Testis (tissue), 3 donors: Measurements from ENCODE around the gene NAB1. TPM values are rescaled to one million over a fixed set of nuclear protein-coding genes. Genes with fewer than 3 reads are reported as not detected.
"Not testable (repeated sequence)": the region's sequence is repeated elsewhere in the genome, so short reads cannot be mapped to it uniquely, and the experiment has no call there.

Experiments
- DNase-seq: peaks from one replicate; pipeline ENCODE4 v3.0.0-alpha.2; 2019
- H3K27ac ChIP-seq, 2 donors: fragments of 200-600 bp; sonication (generic); one replicate each; pipeline ENCODE4 v1.5.1; 2019
- H3K27me3 ChIP-seq: fragments of 200-600 bp; sonication (generic); one replicate; pipeline ENCODE4 v1.5.1; 2019
- H3K36me3 ChIP-seq: fragments of 200-600 bp; sonication (generic); one replicate; pipeline ENCODE4 v1.5.1; 2017; ENCODE audit warnings: low read depth; ENCODE audit errors: missing control alignments
- H3K4me1 ChIP-seq: fragments of 200-600 bp; sonication (generic); one replicate; pipeline ENCODE4 v1.5.1; 2019
- H3K4me3 ChIP-seq, 2 donors: fragments of 200-600 bp; sonication (generic); one replicate each; pipeline ENCODE4 v1.5.1; 2017 to 2019
- H3K9me3 ChIP-seq: fragments of 200-600 bp; sonication (generic); one replicate; pipeline ENCODE4 v1.5.1; 2017
- CTCF ChIP-seq, 3 experiments: fragments of 450-650 bp in 2 of 3; fragments of 200-600 bp in 1 of 3; sonication (generic) in 1 of 3; IDR thresholded peaks; one replicate each; pipeline ENCODE4 v1.5.1; 2016 to 2019; ENCODE audit warnings: antibody characterized with exemption in 3 of 3, mild to moderate bottlenecking in 2 of 3, moderate library complexity in 1 of 3
- POLR2A ChIP-seq: fragments of 450-650 bp; IDR thresholded peaks from one replicate; pipeline ENCODE4 v1.6.1; 2017; ENCODE audit warnings: antibody characterized with exemption, mild to moderate bottlenecking, moderate library complexity
- WGBS, 2 donors: methylation state at CpG; one replicate each; pipeline ENCODE4 v1.1.5; 2018; 5-methylcytosine and 5-hydroxymethylcytosine counted together
- intact Hi-C: fragments of 100-400 bp; cut with DNase I; formaldehyde crosslinking; loops from one replicate; pipeline ENCODE4 v1.15.1; 2023; ENCODE audit warnings: low total_unique reads
- polyA plus RNA-seq: library from polyadenylated mRNA; stranded (reverse); fragments of 350-450 nt; fragmentation: Illumina TruSeq; extraction: RNeasy Lipid Tissue Mini Kit (QIAGEN cat#74804); gene quantifications from one replicate; pipeline ENCODE4 v1.2.3, GENCODE V29; 2014; ENCODE audit warnings: low read depth, low replicate concordance; ENCODE audit not compliant: insufficient read depth
- total RNA-seq, 2 donors: library from RNA; depleted of rRNA; stranded (reverse); fragments of >200 nt; gene quantifications; one replicate each; pipeline ENCODE4 v1.2.3, GENCODE V29; 2016

NAB1 gene
- total and polyA plus RNA-seq, 3 donors from 2014 or later: 33.8 to 81.0 (median 61.4) TPM

- H3K4me1 ChIP-seq: peaks cover 4% of the 10 kb centered on the region
- 78 to 80% methylated on average over 5 of the region's 5 CpGs for WGBS, 2 donors
- H3K27ac ChIP-seq: no peak overlapping the region
- TF ChIP-seq CTCF (IDR thresholded peaks at IDR 0.05) (no peak), POLR2A (no peak)
- H3K4me3 ChIP-seq: no peak overlapping the region
- no peaks in the 10 kb centered on the region for H3K36me3 ChIP-seq
- H3K27me3 ChIP-seq: no peaks in the 10 kb centered on the region
- intact Hi-C loops: no loop called here
- H3K9me3 ChIP-seq: no peaks in the 10 kb centered on the region
- no peak for DNase-seq
Measured at GRCh38 chr2:190603374-190603773, 45.5 kb upstream of the NAB1 start.

GRCh38 chr2:190607014-190607597, 41.8 kb upstream of the NAB1 start:
- intact Hi-C loops: no loop called here
- Histone ChIP-seq H3K4me3 (no peak overlapping the region), H3K27me3 (no peaks in the 10 kb centered on the region), H3K27ac (no peak overlapping the region), H3K36me3 (no peaks in the 10 kb centered on the region), H3K4me1 (peaks cover 4% of the 10 kb centered on the region), H3K9me3 (no peaks in the 10 kb centered on the region)
- no peak for DNase-seq
- 54 to 59% methylated on average over 4 of the region's 4 CpGs for WGBS, 2 donors
- no peak for TF ChIP-seq POLR2A
- TF ChIP-seq CTCF (IDR thresholded peaks at IDR 0.05): no peak

- Histone ChIP-seq H3K4me3 (no peak overlapping the region), H3K9me3 (no peaks in the 10 kb centered on the region), H3K36me3 (no peaks in the 10 kb centered on the region), H3K27me3 (no peaks in the 10 kb centered on the region), H3K4me1 (peaks cover 4% of the 10 kb centered on the region), H3K27ac (no peak overlapping the region)
- intact Hi-C loops: no loop called here
- no peak for DNase-seq
- TF ChIP-seq POLR2A (no peak), CTCF (IDR thresholded peaks at IDR 0.05) (no peak)
- WGBS, 2 donors: 62 to 69% methylated on average over 11 of the region's 11 CpGs
Measured at GRCh38 chr2:190607657-190608357, 41.1 kb upstream of the NAB1 start.

GRCh38 chr2:190608863-190609262, 40.0 kb upstream of the NAB1 start:
- H3K36me3 ChIP-seq, H3K4me3 ChIP-seq, DNase-seq, H3K9me3 ChIP-seq, intact Hi-C loops, H3K4me1 ChIP-seq, H3K27ac ChIP-seq, H3K27me3 ChIP-seq: not testable (repeated sequence)
- 82 to 90% methylated on average over 3 of the region's 3 CpGs for WGBS, 2 donors

- H3K27ac ChIP-seq, H3K4me1 ChIP-seq, DNase-seq, H3K9me3 ChIP-seq, intact Hi-C loops, H3K36me3 ChIP-seq, H3K4me3 ChIP-seq, H3K27me3 ChIP-seq: not testable (repeated sequence)
- WGBS, 2 donors: 79 to 96% methylated on average over 1 of the region's 1 CpG
Measured at GRCh38 chr2:190609397-190609796, 39.5 kb upstream of the NAB1 start.

GRCh38 chr2:190610528-190610927, 38.4 kb upstream of the NAB1 start:
- H3K4me1 ChIP-seq, DNase-seq, H3K27ac ChIP-seq, H3K36me3 ChIP-seq, H3K4me3 ChIP-seq, H3K27me3 ChIP-seq, H3K9me3 ChIP-seq, intact Hi-C loops: not testable (repeated sequence)
- WGBS, 2 donors: 93 to 98% methylated on average over 2 of the region's 2 CpGs
